ENCODE data around the gene ZKSCAN5. TPM values are rescaled to one million over a fixed set of nuclear protein-coding genes. Genes with fewer than 3 reads are reported as not detected.
A peak's percentile ranks its signal among the peaks of the same experiment; 100 is the strongest.

The ZKSCAN5 gene
- polyA plus RNA-seq, 1 donor from 2014 or later, result 18.6 TPM

GRCh38 chr7:99551334-99551733 lies 46.9 kb downstream of the ZKSCAN5 start:
- Histone ChIP-seq H3K4me3 (ENCODE audit: low read length) (peak overlapping the region; percentile 85), H3K36me3 (ENCODE audit: insufficient read depth, low read length) (peaks cover 13% of the 10 kb centered on the region), H3F3A (ENCODE audit: insufficient read depth, low read length, poor library complexity, severe bottlenecking) (no peaks in the 10 kb centered on the region), H3K4me2 (ENCODE audit: low read length) (peak overlapping the region; percentile 42), H3K9me3 (ENCODE audit: low read length) (no peaks in the 10 kb centered on the region), H3K9ac (ENCODE audit: low read length) (peak overlapping the region; percentile 95), H3K27me3 (ENCODE audit: insufficient read depth, low read depth, low read length) (no peaks in the 10 kb centered on the region), H4K20me1 (ENCODE audit: insufficient read depth) (no peaks in the 10 kb centered on the region), H3K9me2 (ENCODE audit: insufficient read depth, low read length) (no peaks in the 10 kb centered on the region), H3K79me2 (replicated peaks; ENCODE audit: insufficient read depth, low read length) (peaks cover 26% of the 10 kb centered on the region), H2AFZ (ENCODE audit: low read depth, low read length) (peak overlapping the region; percentile 86), H3K27ac (ENCODE audit: low read length) (peak overlapping the region; percentile 87)
- TF ChIP-seq EP300 (conservative IDR thresholded peaks at IDR 0.05; ENCODE audit: poor library complexity, severe bottlenecking) (no peak), RAD21 (conservative IDR thresholded peaks at IDR 0.05) (no peak), EZH2 (IDR thresholded peaks at IDR 0.05; ENCODE audit: borderline replicate concordance, insufficient read depth, low read length, poor library complexity, severe bottlenecking) (no peak), SMC3 (conservative IDR thresholded peaks at IDR 0.05; ENCODE audit: poor library complexity) (no peak), TAF1 (IDR thresholded peaks at IDR 0.05; ENCODE audit: low read depth) (no peak), POLR2AphosphoS5 (IDR thresholded peaks at IDR 0.05) (no peak), MXI1 (conservative IDR thresholded peaks at IDR 0.05; ENCODE audit: poor library complexity, severe bottlenecking) (no peak)
- TF ChIP-seq, protein P1, sequence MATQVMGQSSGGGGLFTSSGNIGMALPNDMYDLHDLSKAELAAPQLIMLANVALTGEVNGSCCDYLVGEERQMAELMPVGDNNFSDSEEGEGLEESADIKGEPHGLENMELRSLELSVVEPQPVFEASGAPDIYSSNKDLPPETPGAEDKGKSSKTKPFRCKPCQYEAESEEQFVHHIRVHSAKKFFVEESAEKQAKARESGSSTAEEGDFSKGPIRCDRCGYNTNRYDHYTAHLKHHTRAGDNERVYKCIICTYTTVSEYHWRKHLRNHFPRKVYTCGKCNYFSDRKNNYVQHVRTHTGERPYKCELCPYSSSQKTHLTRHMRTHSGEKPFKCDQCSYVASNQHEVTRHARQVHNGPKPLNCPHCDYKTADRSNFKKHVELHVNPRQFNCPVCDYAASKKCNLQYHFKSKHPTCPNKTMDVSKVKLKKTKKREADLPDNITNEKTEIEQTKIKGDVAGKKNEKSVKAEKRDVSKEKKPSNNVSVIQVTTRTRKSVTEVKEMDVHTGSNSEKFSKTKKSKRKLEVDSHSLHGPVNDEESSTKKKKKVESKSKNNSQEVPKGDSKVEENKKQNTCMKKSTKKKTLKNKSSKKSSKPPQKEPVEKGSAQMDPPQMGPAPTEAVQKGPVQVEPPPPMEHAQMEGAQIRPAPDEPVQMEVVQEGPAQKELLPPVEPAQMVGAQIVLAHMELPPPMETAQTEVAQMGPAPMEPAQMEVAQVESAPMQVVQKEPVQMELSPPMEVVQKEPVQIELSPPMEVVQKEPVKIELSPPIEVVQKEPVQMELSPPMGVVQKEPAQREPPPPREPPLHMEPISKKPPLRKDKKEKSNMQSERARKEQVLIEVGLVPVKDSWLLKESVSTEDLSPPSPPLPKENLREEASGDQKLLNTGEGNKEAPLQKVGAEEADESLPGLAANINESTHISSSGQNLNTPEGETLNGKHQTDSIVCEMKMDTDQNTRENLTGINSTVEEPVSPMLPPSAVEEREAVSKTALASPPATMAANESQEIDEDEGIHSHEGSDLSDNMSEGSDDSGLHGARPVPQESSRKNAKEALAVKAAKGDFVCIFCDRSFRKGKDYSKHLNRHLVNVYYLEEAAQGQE (IDR thresholded peaks at IDR 0.05; ENCODE audit: borderline replicate concordance), result no peak
- TF ChIP-seq, protein P2, sequence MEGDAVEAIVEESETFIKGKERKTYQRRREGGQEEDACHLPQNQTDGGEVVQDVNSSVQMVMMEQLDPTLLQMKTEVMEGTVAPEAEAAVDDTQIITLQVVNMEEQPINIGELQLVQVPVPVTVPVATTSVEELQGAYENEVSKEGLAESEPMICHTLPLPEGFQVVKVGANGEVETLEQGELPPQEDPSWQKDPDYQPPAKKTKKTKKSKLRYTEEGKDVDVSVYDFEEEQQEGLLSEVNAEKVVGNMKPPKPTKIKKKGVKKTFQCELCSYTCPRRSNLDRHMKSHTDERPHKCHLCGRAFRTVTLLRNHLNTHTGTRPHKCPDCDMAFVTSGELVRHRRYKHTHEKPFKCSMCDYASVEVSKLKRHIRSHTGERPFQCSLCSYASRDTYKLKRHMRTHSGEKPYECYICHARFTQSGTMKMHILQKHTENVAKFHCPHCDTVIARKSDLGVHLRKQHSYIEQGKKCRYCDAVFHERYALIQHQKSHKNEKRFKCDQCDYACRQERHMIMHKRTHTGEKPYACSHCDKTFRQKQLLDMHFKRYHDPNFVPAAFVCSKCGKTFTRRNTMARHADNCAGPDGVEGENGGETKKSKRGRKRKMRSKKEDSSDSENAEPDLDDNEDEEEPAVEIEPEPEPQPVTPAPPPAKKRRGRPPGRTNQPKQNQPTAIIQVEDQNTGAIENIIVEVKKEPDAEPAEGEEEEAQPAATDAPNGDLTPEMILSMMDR (IDR thresholded peaks at IDR 0.05; ENCODE audit: poor library complexity, severe bottlenecking), result no peak

- Histone ChIP-seq H3F3A (ENCODE audit: insufficient read depth, low read length, poor library complexity, severe bottlenecking) (no peaks in the 10 kb centered on the region), H3K27ac (ENCODE audit: low read length) (peak within 1 kb of the TSS; percentile 87), H3K4me3 (ENCODE audit: low read length) (peak within 1 kb of the TSS; percentile 85), H3K9me3 (ENCODE audit: low read length) (no peaks in the 10 kb centered on the region), H3K9ac (ENCODE audit: low read length) (peak within 1 kb of the TSS; percentile 95), H3K9me2 (ENCODE audit: insufficient read depth, low read length) (no peaks in the 10 kb centered on the region), H3K79me2 (replicated peaks; ENCODE audit: insufficient read depth, low read length) (peaks cover 32% of the 10 kb centered on the region), H4K20me1 (ENCODE audit: insufficient read depth) (no peaks in the 10 kb centered on the region), H3K27me3 (ENCODE audit: insufficient read depth, low read depth, low read length) (no peaks in the 10 kb centered on the region), H3K36me3 (ENCODE audit: insufficient read depth, low read length) (peaks cover 13% of the 10 kb centered on the region), H3K4me2 (ENCODE audit: low read length) (peak within 1 kb of the TSS; percentile 42), H2AFZ (ENCODE audit: low read depth, low read length) (peak within 1 kb of the TSS; percentile 86)
- peak; percentile 99 for TF ChIP-seq POLR2AphosphoS5 (IDR thresholded peaks at IDR 0.05)
- no peak for TF ChIP-seq RAD21 (conservative IDR thresholded peaks at IDR 0.05)
- TF ChIP-seq, protein P1 (IDR thresholded peaks at IDR 0.05; ENCODE audit: borderline replicate concordance), result peak; percentile 93
- no peak for TF ChIP-seq EZH2 (IDR thresholded peaks at IDR 0.05; ENCODE audit: borderline replicate concordance, insufficient read depth, low read length, poor library complexity, severe bottlenecking)
- TF ChIP-seq EP300 (conservative IDR thresholded peaks at IDR 0.05; ENCODE audit: poor library complexity, severe bottlenecking), result peak; percentile 67
- TF ChIP-seq SMC3 (conservative IDR thresholded peaks at IDR 0.05; ENCODE audit: poor library complexity), result no peak
- TF ChIP-seq TAF1 (IDR thresholded peaks at IDR 0.05; ENCODE audit: low read depth), result peak; percentile 92
- peak; percentile 77 for TF ChIP-seq MXI1 (conservative IDR thresholded peaks at IDR 0.05; ENCODE audit: poor library complexity, severe bottlenecking)
These were observed 47.5 kb downstream of the ZKSCAN5 start, which contains the start of gene FAM200A for GRCh38 chr7:99551767-99552463. Gene FAM200A (minus strand): TSS chr7:99552114. CDS start chr7:99548407, 3,707 bp downstream.
